Measurements from ENCODE around the gene CDC42EP2.

The CDC42EP2 gene

GRCh38 chr11:65304613-65305012 lies 10.1 kb upstream of the CDC42EP2 start:
- Mint-ChIP-seq H3K27ac (peak overlapping the region; percentile 9), H3K9me3 (no peaks in the 10 kb centered on the region), H3K4me3 (no peak overlapping the region), H3K27me3 (no peaks in the 10 kb centered on the region), H3K4me1 (peaks cover 3% of the 10 kb centered on the region), H3K36me3 (peaks cover 8% of the 10 kb centered on the region)
- DNase-seq (ENCODE audit: low spot score in 2 of 2) (no peak), ATAC-seq (ENCODE audit: low read depth) (no peak)

DNA sequence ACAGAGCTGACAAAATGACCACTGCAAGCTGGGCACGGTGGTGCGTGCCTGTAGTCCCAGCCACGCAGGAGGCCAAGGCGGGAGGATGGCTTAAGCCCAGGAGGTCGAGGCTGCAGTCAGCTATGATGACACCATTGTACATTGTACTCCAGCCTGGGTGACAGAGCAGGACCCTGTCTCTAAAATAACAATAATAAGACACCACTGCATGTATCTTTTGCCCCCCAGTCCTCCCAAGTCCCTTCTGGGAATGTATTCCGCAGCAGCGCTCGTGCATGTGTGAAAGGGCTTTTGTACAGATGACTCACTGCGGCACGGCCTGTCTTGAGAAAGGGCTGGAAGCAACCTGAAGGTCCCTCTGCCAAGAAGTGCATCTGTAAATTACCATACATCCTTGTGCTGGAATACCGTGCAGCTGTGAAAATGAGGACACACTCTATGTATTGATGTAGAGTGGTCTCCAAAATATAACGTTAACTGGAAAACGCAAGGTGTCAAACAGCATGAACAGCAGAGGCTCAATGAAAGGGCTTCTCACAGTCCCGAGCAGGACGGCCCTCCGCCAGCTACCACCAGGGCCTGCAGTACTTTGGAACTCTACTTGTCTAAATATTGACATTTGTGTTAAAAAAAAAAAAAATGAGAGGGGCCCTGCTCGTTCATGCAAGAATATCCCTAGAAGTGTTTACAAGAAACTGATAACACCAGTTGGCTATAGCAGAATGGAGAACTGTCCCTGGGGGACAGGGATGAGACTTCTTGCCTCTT lies 9.0 kb upstream of the CDC42EP2 start:
- Mint-ChIP-seq H3K9me3 (no peaks in the 10 kb centered on the region), H3K4me3 (no peak overlapping the region), H3K4me1 (peaks cover 3% of the 10 kb centered on the region), H3K36me3 (peaks cover 8% of the 10 kb centered on the region), H3K27ac (no peak overlapping the region), H3K27me3 (no peaks in the 10 kb centered on the region)
- no peak for DNase-seq (ENCODE audit: low spot score in 2 of 2)
- ATAC-seq (ENCODE audit: low read depth) = no peak

DNA sequence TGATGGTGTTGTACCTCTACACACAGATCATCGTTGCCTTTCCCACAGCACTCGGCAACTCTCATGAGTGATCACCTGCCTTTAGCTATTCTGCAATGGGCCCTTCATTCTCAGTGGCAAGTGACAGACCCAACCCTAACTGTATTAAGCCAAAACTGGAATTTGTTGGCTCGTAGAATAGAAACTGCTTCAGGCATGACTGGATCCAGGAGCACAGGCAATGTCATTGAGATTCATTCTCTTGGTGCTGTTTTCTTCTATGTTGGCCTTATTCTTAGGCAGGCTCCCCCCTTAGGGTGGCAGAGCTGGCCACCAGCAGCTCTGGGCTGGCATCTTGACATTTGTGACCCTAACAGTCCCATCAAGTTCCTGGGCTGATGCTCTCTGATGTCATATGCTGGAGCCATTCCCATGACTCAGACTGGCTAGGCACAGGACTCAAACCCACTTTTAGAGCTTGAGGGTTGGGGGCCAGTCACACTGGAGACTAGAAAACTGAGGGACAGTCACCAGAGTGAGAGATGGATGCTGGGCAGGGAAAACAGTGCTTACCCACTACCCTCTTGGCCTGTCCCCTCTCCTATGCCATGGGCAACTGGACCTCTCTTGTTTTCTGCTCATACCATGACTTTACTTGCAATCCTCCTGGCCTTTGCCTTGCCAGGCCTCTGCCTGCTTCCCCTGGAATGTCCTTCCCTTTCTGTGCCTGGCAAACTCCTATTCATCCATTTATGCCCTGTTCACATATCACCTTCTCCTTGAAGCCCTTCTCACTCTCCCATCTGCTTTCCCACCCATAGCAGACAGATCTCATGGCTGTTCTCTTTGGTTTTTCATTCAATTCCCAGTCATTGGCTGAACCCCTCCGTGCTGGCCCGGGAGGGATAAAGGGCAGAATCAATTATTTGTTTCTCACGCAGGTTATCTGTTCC lies 7.1 kb upstream of the CDC42EP2 start:
- Mint-ChIP-seq H3K4me3 (no peak overlapping the region), H3K9me3 (no peaks in the 10 kb centered on the region), H3K27ac (no peak overlapping the region), H3K4me1 (peaks cover 3% of the 10 kb centered on the region), H3K36me3 (peaks cover 8% of the 10 kb centered on the region), H3K27me3 (no peaks in the 10 kb centered on the region)
- ATAC-seq (ENCODE audit: low read depth) = no peak
- no peak for DNase-seq (ENCODE audit: low spot score in 2 of 2)

- ATAC-seq (ENCODE audit: low read depth) = peak; percentile 61
These were observed 6.3 kb upstream of the CDC42EP2 start for GRCh38 chr11:65308281-65308891.

DNA sequence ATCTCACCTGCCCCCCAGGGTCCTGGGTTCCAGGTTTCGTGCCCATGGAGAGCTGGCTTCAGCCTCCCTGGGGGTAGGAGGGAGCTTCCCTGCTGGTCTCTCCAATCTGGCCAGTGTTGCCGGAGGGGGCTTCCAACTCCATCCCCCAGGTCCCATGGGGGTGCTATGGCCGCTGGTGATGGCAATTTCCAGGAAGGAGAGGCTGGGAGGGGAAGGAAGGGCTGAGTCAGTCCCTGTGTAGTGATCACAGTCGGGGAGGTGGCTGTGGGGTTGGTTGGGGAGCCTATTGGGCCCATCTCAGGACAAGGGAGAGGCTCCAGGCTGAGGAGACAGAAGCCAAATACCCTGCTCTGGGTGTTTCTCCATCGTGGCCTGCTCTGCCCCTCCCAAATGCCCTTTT lies 5.7 kb upstream of the CDC42EP2 start:
- Mint-ChIP-seq H3K4me3 (no peak overlapping the region), H3K27ac (no peak overlapping the region), H3K4me1 (peaks cover 4% of the 10 kb centered on the region), H3K9me3 (no peaks in the 10 kb centered on the region), H3K36me3 (peaks cover 5% of the 10 kb centered on the region), H3K27me3 (peaks cover 7% of the 10 kb centered on the region)
- no peak for ATAC-seq (ENCODE audit: low read depth)
- DNase-seq (ENCODE audit: low spot score in 2 of 2) = no peak

More at GRCh38 chr11:65308281-65308891, 6.3 kb upstream of the CDC42EP2 start:
- Mint-ChIP-seq H3K9me3 (no peaks in the 10 kb centered on the region), H3K4me1 (peaks cover 3% of the 10 kb centered on the region), H3K4me3 (no peak overlapping the region), H3K27me3 (peaks cover under 1% of the 10 kb centered on the region), H3K36me3 (peaks cover 8% of the 10 kb centered on the region), H3K27ac (no peak overlapping the region)
- no peak for DNase-seq (ENCODE audit: low spot score in 2 of 2)

DNA sequence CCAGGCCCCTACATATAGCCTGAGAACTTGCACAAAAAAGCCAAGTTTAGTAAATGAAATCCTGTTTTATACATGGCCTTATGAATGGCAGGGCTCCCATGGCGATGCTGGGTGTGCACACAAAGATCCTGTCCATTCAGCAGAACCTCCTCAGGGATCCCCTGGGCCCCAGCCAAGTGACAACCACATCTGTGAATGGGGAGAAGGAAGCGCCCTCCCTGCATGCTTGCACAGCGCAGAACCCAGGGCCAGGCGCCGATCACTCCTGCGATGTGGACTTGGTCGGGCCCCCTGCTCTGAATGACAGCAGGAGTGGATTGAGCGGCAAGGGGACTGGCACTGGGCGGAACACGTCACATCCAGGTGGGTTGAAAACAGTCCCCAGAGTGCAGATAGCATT lies 4.5 kb upstream of the CDC42EP2 start:
- no peak for ATAC-seq (ENCODE audit: low read depth)
- H3K4me1 Mint-ChIP-seq = peaks cover 4% of the 10 kb centered on the region
- no peak for DNase-seq (ENCODE audit: low spot score in 2 of 2)
- H3K36me3 Mint-ChIP-seq = no peaks in the 10 kb centered on the region
- H3K27ac Mint-ChIP-seq = no peak overlapping the region
- H3K4me3 Mint-ChIP-seq = no peak overlapping the region
- no peaks in the 10 kb centered on the region for H3K9me3 Mint-ChIP-seq
- H3K27me3 Mint-ChIP-seq = peaks cover 8% of the 10 kb centered on the region

GRCh38 chr11:65310736-65311135 lies 3.9 kb upstream of the CDC42EP2 start:
- Mint-ChIP-seq H3K4me1 (peaks cover 6% of the 10 kb centered on the region), H3K9me3 (no peaks in the 10 kb centered on the region), H3K4me3 (no peak overlapping the region), H3K36me3 (no peaks in the 10 kb centered on the region), H3K27me3 (peaks cover 8% of the 10 kb centered on the region), H3K27ac (no peak overlapping the region)
- no peak for ATAC-seq (ENCODE audit: low read depth)
- DNase-seq (ENCODE audit: low spot score in 2 of 2) = no peak

GRCh38 chr11:65311170-65311678 lies 3.4 kb upstream of the CDC42EP2 start:
- H3K27me3 Mint-ChIP-seq = peaks cover 8% of the 10 kb centered on the region
- no peak overlapping the region for H3K27ac Mint-ChIP-seq
- DNase-seq (ENCODE audit: low spot score in 2 of 2) (no peak), ATAC-seq (ENCODE audit: low read depth) (no peak)
- peaks cover 8% of the 10 kb centered on the region for H3K4me1 Mint-ChIP-seq
- H3K36me3 Mint-ChIP-seq = no peaks in the 10 kb centered on the region
- no peak overlapping the region for H3K4me3 Mint-ChIP-seq
- H3K9me3 Mint-ChIP-seq = no peaks in the 10 kb centered on the region

DNA sequence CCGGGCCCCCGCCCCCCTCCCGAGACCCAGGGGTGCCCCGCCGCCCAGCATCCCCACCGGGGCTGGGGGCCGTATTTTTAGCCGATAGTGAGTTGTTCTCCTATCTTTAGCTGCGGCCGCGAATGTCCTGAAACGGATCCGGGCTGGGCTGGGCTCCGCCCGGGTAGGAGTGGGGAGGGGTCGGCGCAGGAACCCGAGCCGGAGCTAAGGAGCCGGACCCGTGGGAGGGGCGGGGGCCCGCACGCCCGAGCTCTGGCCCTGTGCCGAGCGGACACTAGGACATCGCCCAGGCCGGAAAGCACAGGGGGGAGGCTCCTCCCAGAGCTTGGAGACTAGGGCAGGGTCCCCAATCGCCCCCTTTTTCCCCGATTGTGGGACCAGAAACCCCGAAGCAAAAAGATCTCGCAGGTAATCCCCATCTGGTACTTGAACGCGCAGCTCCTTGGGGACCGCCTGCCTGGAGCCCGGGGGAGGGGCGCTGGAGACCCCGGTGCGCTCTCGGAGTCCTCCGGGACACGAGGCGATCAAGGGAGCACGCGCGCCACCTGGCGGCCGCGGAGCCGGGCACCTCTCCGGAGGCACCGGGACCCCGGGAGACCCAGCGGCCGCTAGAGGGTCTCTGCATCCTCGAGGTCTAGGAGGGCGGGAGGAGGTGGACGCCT lies 669 bp downstream of the CDC42EP2 start:
- H3K9me3 Mint-ChIP-seq = no peaks in the 10 kb centered on the region
- ATAC-seq (ENCODE audit: low read depth) = peak; percentile 65
- peaks cover 8% of the 10 kb centered on the region for H3K4me1 Mint-ChIP-seq
- peak overlapping the region; percentile 79 for H3K4me3 Mint-ChIP-seq
- DNase-seq (ENCODE audit: low spot score in 2 of 2) = peak; percentile 83 to 92
- H3K27me3 Mint-ChIP-seq = peaks cover 8% of the 10 kb centered on the region
- no peak overlapping the region for H3K27ac Mint-ChIP-seq
- no peaks in the 10 kb centered on the region for H3K36me3 Mint-ChIP-seq

- Mint-ChIP-seq H3K4me3 (peak overlapping the region; percentile 65), H3K9me3 (no peaks in the 10 kb centered on the region), H3K36me3 (no peaks in the 10 kb centered on the region), H3K4me1 (peaks cover 8% of the 10 kb centered on the region), H3K27me3 (peaks cover 8% of the 10 kb centered on the region), H3K27ac (no peak overlapping the region)
- DNase-seq (ENCODE audit: low spot score in 2 of 2) (no peak), ATAC-seq (ENCODE audit: low read depth) (no peak)
These were observed 1.2 kb downstream of the CDC42EP2 start for GRCh38 chr11:65315866-65316226.

GRCh38 chr11:65316227-65317024 lies 1.8 kb downstream of the CDC42EP2 start:
- Mint-ChIP-seq H3K27me3 (peaks cover 8% of the 10 kb centered on the region), H3K9me3 (no peaks in the 10 kb centered on the region), H3K4me1 (peaks cover 8% of the 10 kb centered on the region), H3K27ac (no peak overlapping the region), H3K4me3 (peak overlapping the region; percentile 65), H3K36me3 (no peaks in the 10 kb centered on the region)
- DNase-seq (ENCODE audit: low spot score in 2 of 2) (no peak), ATAC-seq (ENCODE audit: low read depth) (no peak)

DNA sequence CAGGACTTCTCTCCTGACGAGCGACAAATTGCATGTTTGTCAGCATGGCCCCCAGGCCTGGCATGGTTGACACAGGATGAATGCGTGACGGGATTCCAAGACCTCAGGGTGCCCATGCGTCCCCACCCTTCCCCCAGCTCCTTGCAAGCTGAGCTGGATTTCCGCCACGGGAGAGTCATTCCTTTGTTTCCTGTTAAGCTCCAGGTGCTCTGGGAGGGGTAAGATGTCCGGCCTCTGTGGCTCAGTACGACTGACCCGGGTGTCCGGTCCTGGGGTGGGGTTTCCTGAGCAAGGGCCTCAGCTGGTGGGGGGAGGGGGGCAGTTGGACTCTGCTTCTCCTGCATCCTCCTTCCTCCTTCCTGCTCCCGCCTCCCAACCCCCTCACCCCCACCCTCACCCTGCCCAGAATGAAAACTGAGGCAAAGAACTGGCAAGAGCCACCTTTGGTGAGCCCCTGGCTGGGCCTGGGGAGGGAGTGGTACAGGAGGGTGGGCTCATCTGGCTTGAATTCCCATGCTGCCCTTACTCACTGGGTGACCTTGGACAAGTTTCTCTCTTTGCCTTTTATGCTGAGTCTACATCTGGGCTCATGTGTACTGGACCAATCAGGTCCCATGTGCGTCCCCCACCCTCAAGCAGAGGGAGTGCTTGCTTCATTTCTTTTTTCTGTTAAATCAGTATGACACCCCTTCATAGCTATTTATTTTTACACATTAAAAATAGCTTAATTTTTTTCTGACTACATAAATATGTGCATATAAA lies 2.5 kb downstream of the CDC42EP2 start:
- H3K4me1 Mint-ChIP-seq = peaks cover 8% of the 10 kb centered on the region
- no peak overlapping the region for H3K4me3 Mint-ChIP-seq
- H3K27me3 Mint-ChIP-seq = peaks cover 8% of the 10 kb centered on the region
- H3K36me3 Mint-ChIP-seq = no peaks in the 10 kb centered on the region
- ATAC-seq (ENCODE audit: low read depth) (no peak), DNase-seq (ENCODE audit: low spot score in 2 of 2) (no peak)
- no peak overlapping the region for H3K27ac Mint-ChIP-seq
- H3K9me3 Mint-ChIP-seq = no peaks in the 10 kb centered on the region

All from memory B cell (primary cell).